ENCODE results near the gene PSME3.
A peak's percentile ranks its signal among the peaks of the same experiment; 100 is the strongest.

Gene PSME3

GRCh38 chr17:42814633-42815399 is 18.4 kb upstream of the PSME3 start (continued):
- TF ChIP-seq, protein P1, sequence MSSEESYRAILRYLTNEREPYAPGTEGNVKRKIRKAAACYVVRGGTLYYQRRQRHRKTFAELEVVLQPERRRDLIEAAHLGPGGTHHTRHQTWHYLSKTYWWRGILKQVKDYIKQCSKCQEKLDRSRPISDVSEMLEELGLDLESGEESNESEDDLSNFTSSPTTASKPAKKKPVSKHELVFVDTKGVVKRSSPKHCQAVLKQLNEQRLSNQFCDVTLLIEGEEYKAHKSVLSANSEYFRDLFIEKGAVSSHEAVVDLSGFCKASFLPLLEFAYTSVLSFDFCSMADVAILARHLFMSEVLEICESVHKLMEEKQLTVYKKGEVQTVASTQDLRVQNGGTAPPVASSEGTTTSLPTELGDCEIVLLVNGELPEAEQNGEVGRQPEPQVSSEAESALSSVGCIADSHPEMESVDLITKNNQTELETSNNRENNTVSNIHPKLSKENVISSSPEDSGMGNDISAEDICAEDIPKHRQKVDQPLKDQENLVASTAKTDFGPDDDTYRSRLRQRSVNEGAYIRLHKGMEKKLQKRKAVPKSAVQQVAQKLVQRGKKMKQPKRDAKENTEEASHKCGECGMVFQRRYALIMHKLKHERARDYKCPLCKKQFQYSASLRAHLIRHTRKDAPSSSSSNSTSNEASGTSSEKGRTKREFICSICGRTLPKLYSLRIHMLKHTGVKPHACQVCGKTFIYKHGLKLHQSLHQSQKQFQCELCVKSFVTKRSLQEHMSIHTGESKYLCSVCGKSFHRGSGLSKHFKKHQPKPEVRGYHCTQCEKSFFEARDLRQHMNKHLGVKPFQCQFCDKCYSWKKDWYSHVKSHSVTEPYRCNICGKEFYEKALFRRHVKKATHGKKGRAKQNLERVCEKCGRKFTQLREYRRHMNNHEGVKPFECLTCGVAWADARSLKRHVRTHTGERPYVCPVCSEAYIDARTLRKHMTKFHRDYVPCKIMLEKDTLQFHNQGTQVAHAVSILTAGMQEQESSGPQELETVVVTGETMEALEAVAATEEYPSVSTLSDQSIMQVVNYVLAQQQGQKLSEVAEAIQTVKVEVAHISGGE (tag by site-specific recombination; conservative IDR thresholded peaks at IDR 0.05; ENCODE audit: low read depth) = no peak
- TF ChIP-seq ZNF202 (tag by site-specific recombination; IDR thresholded peaks at IDR 0.05; ENCODE audit: borderline replicate concordance) (no peak), ZNF211 (tag by site-specific recombination; IDR thresholded peaks at IDR 0.05; ENCODE audit: low read depth) (no peak), ZNF169 (tag by site-specific recombination; IDR thresholded peaks at IDR 0.05) (no peak), ZNF707 (tag by site-specific recombination; IDR thresholded peaks at IDR 0.05) (no peak), ZNF404 (tag by site-specific recombination; IDR thresholded peaks at IDR 0.05) (no peak), AEBP2 (tag by site-specific recombination; IDR thresholded peaks at IDR 0.05; ENCODE audit: borderline replicate concordance) (no peak), ZNF155 (tag by site-specific recombination; IDR thresholded peaks at IDR 0.05) (no peak), ELK4 (IDR thresholded peaks at IDR 0.05; ENCODE audit: borderline replicate concordance, low read depth, low read length) (no peak), ZIC2 (tag by site-specific recombination; IDR thresholded peaks at IDR 0.05) (no peak), ZFP37 (tag by site-specific recombination; IDR thresholded peaks at IDR 0.05) (no peak), ZFP3 (tag by site-specific recombination; IDR thresholded peaks at IDR 0.05; ENCODE audit: low read depth) (no peak), ATF2 (tag by site-specific recombination; IDR thresholded peaks at IDR 0.05; ENCODE audit: low read depth) (peak; percentile 77), ZNF133 (tag by site-specific recombination; IDR thresholded peaks at IDR 0.05) (no peak), ZNF175 (tag by site-specific recombination; IDR thresholded peaks at IDR 0.05) (no peak), ZNF792 (tag by site-specific recombination; IDR thresholded peaks at IDR 0.05) (no peak), ZSCAN5A (tag by site-specific recombination; IDR thresholded peaks at IDR 0.05) (no peak), ZFP69B (tag by site-specific recombination; IDR thresholded peaks at IDR 0.05) (no peak), ZBTB1 (tag by site-specific recombination; IDR thresholded peaks at IDR 0.05) (no peak), ZBTB8A (tag by site-specific recombination; IDR thresholded peaks at IDR 0.05) (no peak), ZNF311 (tag by site-specific recombination; IDR thresholded peaks at IDR 0.05; ENCODE audit: borderline replicate concordance) (no peak), ZXDB (tag by site-specific recombination; IDR thresholded peaks at IDR 0.05) (no peak), ZNF449 (tag by site-specific recombination; IDR thresholded peaks at IDR 0.05) (no peak), ZNF629 (tag by site-specific recombination; IDR thresholded peaks at IDR 0.05) (peak; percentile 73), ZNF16 (tag by site-specific recombination; IDR thresholded peaks at IDR 0.05; ENCODE audit: low read depth) (no peak), ZNF354C (tag by site-specific recombination; IDR thresholded peaks at IDR 0.05; ENCODE audit: borderline replicate concordance, low read depth) (no peak)
- TF ChIP-seq, protein P2, sequence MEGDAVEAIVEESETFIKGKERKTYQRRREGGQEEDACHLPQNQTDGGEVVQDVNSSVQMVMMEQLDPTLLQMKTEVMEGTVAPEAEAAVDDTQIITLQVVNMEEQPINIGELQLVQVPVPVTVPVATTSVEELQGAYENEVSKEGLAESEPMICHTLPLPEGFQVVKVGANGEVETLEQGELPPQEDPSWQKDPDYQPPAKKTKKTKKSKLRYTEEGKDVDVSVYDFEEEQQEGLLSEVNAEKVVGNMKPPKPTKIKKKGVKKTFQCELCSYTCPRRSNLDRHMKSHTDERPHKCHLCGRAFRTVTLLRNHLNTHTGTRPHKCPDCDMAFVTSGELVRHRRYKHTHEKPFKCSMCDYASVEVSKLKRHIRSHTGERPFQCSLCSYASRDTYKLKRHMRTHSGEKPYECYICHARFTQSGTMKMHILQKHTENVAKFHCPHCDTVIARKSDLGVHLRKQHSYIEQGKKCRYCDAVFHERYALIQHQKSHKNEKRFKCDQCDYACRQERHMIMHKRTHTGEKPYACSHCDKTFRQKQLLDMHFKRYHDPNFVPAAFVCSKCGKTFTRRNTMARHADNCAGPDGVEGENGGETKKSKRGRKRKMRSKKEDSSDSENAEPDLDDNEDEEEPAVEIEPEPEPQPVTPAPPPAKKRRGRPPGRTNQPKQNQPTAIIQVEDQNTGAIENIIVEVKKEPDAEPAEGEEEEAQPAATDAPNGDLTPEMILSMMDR (tag by site-specific recombination; IDR thresholded peaks at IDR 0.05) = no peak
